PC-9 (cell line): ENCODE results near the gene DMGDH.

Experiments
- CTCF ChIP-seq: fragments of 200-600 bp; sonication (generic); conservative IDR thresholded peaks from 2 replicates; pipeline ENCODE4 v1.6.1; 2017; ENCODE audit warnings: mixed run types, antibody characterized with exemption, mild to moderate bottlenecking, moderate library complexity
- EZH2 ChIP-seq: fragments of 200-600 bp; sonication (generic); IDR thresholded peaks from 2 replicates; pipeline ENCODE4 v1.8.0; 2017; ENCODE audit warnings: antibody characterized with exemption, low read depth

DNA sequence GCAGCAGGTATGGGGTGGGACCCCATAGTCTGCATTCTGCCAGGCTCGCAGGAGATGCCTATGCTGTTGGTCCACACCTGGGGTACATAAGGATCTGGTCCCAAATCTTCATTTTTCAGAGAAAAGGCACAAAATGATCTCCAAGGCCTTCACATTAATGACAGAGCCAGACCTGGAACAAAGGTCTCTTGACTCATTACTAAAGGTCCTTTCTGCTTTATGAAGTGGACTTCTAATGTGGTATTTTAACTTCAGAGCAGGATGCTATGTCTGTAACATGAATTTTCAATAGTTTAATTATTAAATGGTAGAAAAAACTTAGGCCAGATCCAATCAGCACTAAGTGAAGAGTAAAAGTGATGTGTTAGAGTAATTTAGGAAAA is 38.0 kb downstream of the DMGDH start:
- TF ChIP-seq CTCF, result no peak
- no peak for TF ChIP-seq EZH2
